ENCODE results near the gene LRRC3C. TPM values are rescaled to one million over a fixed set of nuclear protein-coding genes. Genes with fewer than 3 reads are reported as not detected.

Gene LRRC3C
- total and polyA plus RNA-seq, 2 donors (not counting 1 experiment from before 2014, with no cell fraction given): 0.12 TPM; not detected in 1

GRCh38 chr17:39943702-39944392 lies 16.3 kb downstream of the LRRC3C start:
- Mint-ChIP-seq H3K4me3 (no peak overlapping the region), H3K27ac (no peak overlapping the region), H3K4me1 (peaks cover 26% of the 10 kb centered on the region), H3K9me3 (ENCODE audit: insufficient read depth) (no peaks in the 10 kb centered on the region), H3K27me3 (no peaks in the 10 kb centered on the region)
- no peak overlapping the region for H3K27ac ChIP-seq (ENCODE audit: low read length in 2 of 2)
- H3K79me2 ChIP-seq (ENCODE audit: control insufficient read depth, insufficient read depth, low read length): no peaks in the 10 kb centered on the region
- H3K4me3 ChIP-seq (ENCODE audit: control extremely low read depth in 1 of 5, extremely low read depth in 1 of 5, insufficient read depth in 1 of 5, low read depth in 2 of 5, low read length in 4 of 5): no peak overlapping the region
- POLR2A ChIA-PET: no interaction called here
- 76% methylated on average over 14 of the region's 14 CpGs for WGBS (ENCODE audit: insufficient coverage)
- ATAC-seq (ENCODE audit: low read depth) (no peak), DNase-seq (no peak)
- H3K36me3 ChIP-seq (replicated peaks in 1 of 2; ENCODE audit: control extremely low read depth in 1 of 2, control insufficient read depth in 1 of 2, extremely low read depth in 1 of 2, insufficient read depth in 2 of 2, low read length in 1 of 2): no peaks in the 10 kb centered on the region
- H3K4me1 ChIP-seq (ENCODE audit: control insufficient read depth in 2 of 2, insufficient read depth in 2 of 2, low read length in 2 of 2): peaks cover 29 to 30% of the 10 kb centered on the region in 2 donors
- H3K4me2 ChIP-seq (replicated peaks; ENCODE audit: low read depth, low read length, poor library complexity, severe bottlenecking): no peak overlapping the region
- H4K20me1 ChIP-seq (ENCODE audit: control insufficient read depth, insufficient read depth, low read length, poor library complexity, severe bottlenecking): no peaks in the 10 kb centered on the region
- CTCF ChIA-PET: no interaction called here
- TF ChIP-seq CTCF (IDR thresholded peaks at IDR 0.05) (no peak), EZH2 (IDR thresholded peaks at IDR 0.05; ENCODE audit: borderline replicate concordance, insufficient read depth, low read depth, low read length, poor library complexity, severe bottlenecking) (no peak)
- intact Hi-C loops (cut with micrococcal nuclease): no loop called here
- H2AFZ ChIP-seq (ENCODE audit: insufficient read depth, low read depth, low read length, poor library complexity, severe bottlenecking): no peak overlapping the region
- H3K9ac ChIP-seq (ENCODE audit: low read length): no peak overlapping the region
- no peaks in the 10 kb centered on the region for H3K9me3 ChIP-seq (ENCODE audit: control extremely low read depth in 1 of 3, control insufficient read depth in 2 of 3, insufficient read depth in 1 of 3, low read length in 2 of 3)
- no peaks in the 10 kb centered on the region for H3K27me3 ChIP-seq (replicated peaks in 1 of 4; ENCODE audit: control extremely low read depth in 1 of 4, control insufficient read depth in 3 of 4, insufficient read depth in 4 of 4, low read length in 3 of 4)

GRCh38 chr17:39944393-39944711 lies 16.8 kb downstream of the LRRC3C start:
- H3K27ac ChIP-seq (ENCODE audit: low read length in 2 of 2): no peak overlapping the region
- ATAC-seq (ENCODE audit: low read depth) (no peak), DNase-seq (no peak)
- no peak overlapping the region for H3K4me3 Mint-ChIP-seq
- H3K4me1 ChIP-seq (ENCODE audit: control insufficient read depth in 2 of 2, insufficient read depth in 2 of 2, low read length in 2 of 2): peaks cover 28 to 31% of the 10 kb centered on the region in 2 donors
- no peaks in the 10 kb centered on the region for H4K20me1 ChIP-seq (ENCODE audit: control insufficient read depth, insufficient read depth, low read length, poor library complexity, severe bottlenecking)
- intact Hi-C loops (cut with micrococcal nuclease): no loop called here
- H3K4me2 ChIP-seq (replicated peaks; ENCODE audit: low read depth, low read length, poor library complexity, severe bottlenecking): no peak overlapping the region
- no peak for TF ChIP-seq CTCF (IDR thresholded peaks at IDR 0.05)
- no peak for TF ChIP-seq EZH2 (IDR thresholded peaks at IDR 0.05; ENCODE audit: borderline replicate concordance, insufficient read depth, low read depth, low read length, poor library complexity, severe bottlenecking)
- ChIA-PET POLR2A (interaction anchor here (0.5 kb wide), 1 partner anchor 1361 kb away, joined by 8 read pairs; no protein-coding TSS in a partner anchor), CTCF (no interaction called here)
- peaks cover 24% of the 10 kb centered on the region for H3K4me1 Mint-ChIP-seq
- no peaks in the 10 kb centered on the region for H3K9me3 Mint-ChIP-seq (ENCODE audit: insufficient read depth)
- no peaks in the 10 kb centered on the region for H3K27me3 ChIP-seq (replicated peaks in 1 of 4; ENCODE audit: control extremely low read depth in 1 of 4, control insufficient read depth in 3 of 4, insufficient read depth in 4 of 4, low read length in 3 of 4)
- no peak overlapping the region for H3K27ac Mint-ChIP-seq
- WGBS (ENCODE audit: insufficient coverage): 91% methylated on average over 16 of the region's 16 CpGs
- H3K27me3 Mint-ChIP-seq: no peaks in the 10 kb centered on the region
- H2AFZ ChIP-seq (ENCODE audit: insufficient read depth, low read depth, low read length, poor library complexity, severe bottlenecking): no peak overlapping the region
- no peaks in the 10 kb centered on the region for H3K9me3 ChIP-seq (ENCODE audit: control extremely low read depth in 1 of 3, control insufficient read depth in 2 of 3, insufficient read depth in 1 of 3, low read length in 2 of 3)
- no peak overlapping the region for H3K4me3 ChIP-seq (ENCODE audit: control extremely low read depth in 1 of 5, extremely low read depth in 1 of 5, insufficient read depth in 1 of 5, low read depth in 2 of 5, low read length in 4 of 5)
- no peak overlapping the region for H3K9ac ChIP-seq (ENCODE audit: low read length)
- H3K36me3 ChIP-seq (replicated peaks in 1 of 2; ENCODE audit: control extremely low read depth in 1 of 2, control insufficient read depth in 1 of 2, extremely low read depth in 1 of 2, insufficient read depth in 2 of 2, low read length in 1 of 2): no peaks in the 10 kb centered on the region
- no peaks in the 10 kb centered on the region for H3K79me2 ChIP-seq (ENCODE audit: control insufficient read depth, insufficient read depth, low read length)

All from B cell (primary cell).